NOMO-1 (cell line): ENCODE measurements around the gene TSPEAR.

Source experiments
- DNase-seq, 2 experiments: peaks; one replicate each; lab custom pipeline; 2025; ENCODE audit not compliant: unreplicated experiment in 2 of 2; lab: John Stamatoyannopoulos, UW

TSPEAR gene

GRCh38 chr21:44723177-44724131, 12.1 kb upstream of the TSPEAR start:
- no peak for DNase-seq

GRCh38 chr21:44722731-44723130, 11.4 kb upstream of the TSPEAR start:
- no peak for DNase-seq

DNA sequence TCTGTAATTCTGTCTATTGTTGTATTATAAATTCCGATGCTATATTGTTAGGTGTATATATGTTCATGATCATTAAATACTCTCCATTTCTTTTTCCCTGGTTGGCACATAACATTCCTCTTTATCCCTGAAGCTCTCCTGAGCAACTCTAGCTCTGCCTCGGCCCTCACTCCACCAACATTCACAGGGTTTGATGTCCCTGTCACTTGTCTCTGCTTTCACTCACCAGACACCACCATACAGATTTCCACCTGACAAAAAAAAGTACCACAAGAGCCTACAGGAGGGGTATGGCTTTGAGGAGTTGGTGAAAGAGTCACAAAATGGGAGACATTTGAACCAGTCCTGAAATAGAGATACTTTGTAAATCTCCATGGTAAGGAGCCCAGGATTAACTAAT, 8.8 kb upstream of the TSPEAR start:
- DNase-seq: no peak

- no peak for DNase-seq
Measured at GRCh38 chr21:44718571-44718970, 7.2 kb upstream of the TSPEAR start.

DNA sequence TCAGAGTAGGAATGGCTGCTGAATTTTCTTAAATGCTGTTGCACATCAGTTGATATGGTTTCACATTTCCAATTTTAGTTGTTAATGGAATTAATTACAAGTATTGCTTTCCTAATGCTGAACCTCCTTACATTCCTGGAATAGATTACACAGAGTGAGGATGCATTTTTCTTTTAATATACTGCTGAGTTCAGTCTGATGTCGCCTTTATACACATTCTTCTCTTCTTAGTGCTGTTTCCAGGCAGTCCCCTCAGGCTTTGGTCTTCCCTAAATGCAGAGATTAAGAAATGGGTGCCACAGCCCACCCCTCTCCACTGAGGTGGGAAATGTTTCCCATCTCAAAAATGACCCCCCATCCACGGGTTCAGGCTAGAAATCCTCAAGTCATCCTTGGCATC, 6.7 kb upstream of the TSPEAR start:
- DNase-seq: no peak

GRCh38 chr21:44716984-44717383, 5.6 kb upstream of the TSPEAR start:
- DNase-seq: no peak

GRCh38 chr21:44714905-44715304, 3.5 kb upstream of the TSPEAR start:
- no peak for DNase-seq

DNA sequence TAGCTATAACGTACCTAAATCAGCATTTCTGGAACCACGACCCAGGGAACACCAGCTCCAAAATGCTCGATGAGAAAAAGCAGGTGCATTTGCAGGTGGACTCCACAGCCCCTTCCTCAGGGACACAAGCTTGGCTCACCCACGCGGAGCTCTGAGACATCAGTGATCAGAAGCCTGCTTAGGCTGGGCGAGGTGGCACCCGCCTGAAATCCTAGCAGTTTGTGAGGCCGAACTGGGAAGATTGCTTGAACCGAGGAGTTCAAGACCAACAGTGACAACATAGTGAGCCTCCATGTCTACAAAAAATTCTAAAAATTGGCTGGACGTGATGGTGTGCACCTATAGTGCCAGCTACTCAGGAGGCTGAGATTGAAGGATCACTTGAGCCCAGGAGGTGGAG, 2.5 kb upstream of the TSPEAR start:
- DNase-seq: no peak

DNA sequence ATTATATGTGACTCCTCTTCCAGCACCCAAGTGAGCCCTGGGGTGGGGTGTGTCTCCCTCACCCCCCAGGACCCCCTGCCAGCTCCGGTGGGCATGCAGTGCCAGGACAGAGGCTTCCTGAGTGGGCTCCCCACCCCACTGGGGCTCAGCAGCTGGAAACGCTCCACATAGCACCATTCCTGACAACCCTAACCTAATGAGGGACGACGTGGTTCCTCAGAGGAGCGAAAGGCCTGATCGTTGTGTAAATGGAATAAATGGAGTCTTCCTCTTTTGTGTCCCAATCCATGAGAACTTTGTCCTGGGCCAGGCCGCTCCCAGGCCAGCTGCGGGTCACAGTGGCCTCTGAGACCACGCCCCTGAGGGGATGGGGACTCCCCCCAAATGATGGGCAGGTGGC, 1.8 kb upstream of the TSPEAR start:
- DNase-seq: no peak

DNA sequence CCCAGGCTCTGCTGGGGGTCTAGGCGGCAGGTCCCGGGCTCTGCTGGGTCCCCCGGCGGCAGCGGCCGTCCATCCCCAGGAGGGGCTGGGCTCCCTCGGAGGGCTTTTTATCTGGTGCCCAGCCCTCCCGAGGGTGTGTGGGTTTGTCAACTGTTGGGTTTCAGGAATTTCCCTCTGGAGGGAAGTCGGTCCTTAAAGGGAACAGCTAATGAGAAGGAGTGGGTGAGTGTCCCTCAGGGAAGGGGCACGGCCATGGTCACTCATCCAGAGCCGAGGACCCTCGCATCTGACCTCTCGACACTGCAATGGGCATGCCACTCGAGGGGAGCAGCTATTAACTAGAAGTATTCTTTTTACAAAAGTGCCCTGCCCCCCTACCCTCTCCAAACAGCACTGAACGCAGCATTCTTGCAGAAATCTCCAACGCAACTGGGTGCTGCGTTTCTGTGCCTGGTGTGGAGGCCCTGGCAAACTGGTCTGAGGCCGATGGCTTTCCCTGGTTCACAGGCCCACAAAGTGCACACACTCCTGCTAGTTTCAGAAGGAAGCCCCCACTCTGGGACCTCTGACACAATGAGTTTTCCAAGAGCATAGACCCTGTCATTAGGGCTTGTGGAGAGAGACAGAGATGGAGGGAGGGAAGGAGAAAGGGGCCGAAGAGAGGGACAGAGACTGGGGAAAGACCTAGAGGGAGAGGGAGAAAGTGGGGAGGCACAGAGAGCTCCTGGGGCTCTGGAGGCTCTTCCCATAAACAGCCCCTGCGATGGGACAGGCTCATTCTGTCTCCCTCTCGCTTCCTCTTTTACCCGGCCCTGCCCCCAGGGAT, 1.0 kb upstream of the TSPEAR start:
- DNase-seq: no peak

- DNase-seq: no peak
Measured at GRCh38 chr21:44710756-44711326, 531 bp downstream of the TSPEAR start.

DNA sequence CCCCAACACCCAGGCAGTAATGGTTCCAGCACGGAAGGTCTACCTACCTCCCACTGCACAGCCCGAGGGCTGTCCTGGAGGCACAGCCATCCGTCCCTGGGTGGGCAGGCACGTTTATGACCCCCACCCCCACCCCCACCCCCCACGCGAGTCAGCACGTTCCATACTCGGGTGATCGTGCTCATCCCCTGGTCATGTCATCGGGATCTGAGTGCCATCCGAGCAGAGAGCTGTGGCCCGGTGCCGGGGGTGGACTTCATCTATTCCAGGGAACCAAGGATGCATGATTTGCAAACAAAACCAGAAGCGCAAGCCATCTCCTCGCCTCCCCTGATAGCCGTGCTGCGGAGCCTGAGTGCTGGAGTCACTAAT, 1.1 kb downstream of the TSPEAR start:
- DNase-seq: no peak

GRCh38 chr21:44709426-44710293, 1.7 kb downstream of the TSPEAR start:
- DNase-seq: peak in 1 of 2 experiments; percentile 7

DNA sequence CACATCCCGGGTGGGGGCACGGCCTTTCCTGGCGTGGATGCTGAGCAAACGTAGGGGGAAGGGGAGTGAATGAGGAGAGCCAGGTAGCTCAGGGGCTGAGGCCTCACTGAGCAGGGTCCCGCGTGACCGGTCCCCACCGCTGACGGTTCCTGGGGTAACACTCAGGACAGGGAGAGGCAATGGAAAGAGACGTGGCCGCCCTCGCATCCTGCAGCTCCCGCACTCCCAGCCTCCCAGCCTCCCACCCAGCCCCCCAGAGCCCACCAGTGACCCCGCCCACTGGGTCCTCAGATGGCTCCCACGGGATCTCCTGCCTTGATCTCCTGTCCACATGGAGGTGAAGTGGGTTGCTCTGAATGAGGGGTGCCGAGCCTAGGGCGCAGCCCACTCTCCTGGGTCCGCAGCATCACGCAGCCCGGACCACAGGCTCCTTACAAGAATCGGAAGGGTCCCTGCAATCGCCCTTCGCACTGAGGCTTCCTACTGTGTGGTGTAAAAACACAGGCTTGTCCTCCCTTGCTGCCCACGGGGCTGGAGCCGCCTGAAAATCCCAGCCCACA, 2.4 kb downstream of the TSPEAR start:
- peak in 1 of 2 experiments; percentile 4 for DNase-seq

DNA sequence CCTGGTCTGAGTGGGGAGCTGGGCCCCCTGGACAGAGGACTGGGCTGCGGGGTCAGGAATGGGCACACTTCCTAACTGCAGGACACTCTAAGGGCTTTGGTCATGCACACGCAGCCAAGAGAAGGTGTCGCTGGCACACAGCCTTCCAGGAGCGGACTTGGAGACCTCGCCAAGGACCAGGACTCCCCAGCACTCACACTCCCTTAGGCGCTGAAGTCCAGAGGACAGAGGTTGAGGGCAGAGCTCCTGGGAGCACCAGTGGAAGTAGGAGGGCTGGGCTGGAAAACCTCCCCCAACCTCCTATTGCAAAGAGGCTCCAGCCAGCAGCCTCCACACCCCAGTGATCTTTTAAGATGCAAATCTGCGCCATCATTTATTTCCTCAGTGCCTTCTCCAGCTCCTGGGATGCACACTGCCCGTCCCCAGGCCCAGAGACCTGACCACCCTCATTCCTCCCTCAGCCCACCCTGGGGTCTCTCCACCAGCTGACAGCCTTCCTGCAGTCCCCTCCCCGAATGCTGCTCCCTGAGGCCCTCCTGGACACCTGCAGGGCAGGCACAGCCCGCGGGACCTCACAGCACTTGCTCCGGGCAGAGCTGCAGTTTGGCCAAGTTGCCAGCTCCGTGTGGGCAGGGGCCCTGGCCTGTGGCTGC, 3.0 kb downstream of the TSPEAR start:
- no peak for DNase-seq

GRCh38 chr21:44706706-44707581, 4.4 kb downstream of the TSPEAR start:
- DNase-seq: no peak

- no peak for DNase-seq
Measured at GRCh38 chr21:44706026-44706705, 5.2 kb downstream of the TSPEAR start.

DNA sequence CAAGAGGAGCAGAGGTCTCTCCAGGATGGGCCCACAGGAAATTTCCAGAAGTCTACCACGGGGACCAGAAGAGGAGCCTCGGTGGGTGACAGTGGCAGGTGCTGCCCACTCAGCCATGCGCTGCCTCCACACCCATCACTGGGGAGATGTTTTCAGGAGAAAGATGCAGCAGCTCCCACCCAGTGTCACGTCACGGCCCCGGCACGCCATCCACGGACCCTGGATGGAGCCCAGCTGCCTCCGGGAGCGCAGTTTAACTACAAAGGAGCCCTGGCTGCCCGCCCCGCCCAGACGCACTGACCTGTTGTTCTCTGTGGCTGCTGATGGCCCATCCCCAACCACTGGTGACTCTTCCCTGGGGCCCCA, 6.8 kb downstream of the TSPEAR start:
- DNase-seq: no peak
